Activated CD8-positive, alpha-beta memory T cell treated with anti-CD3 and anti-CD28 coated beads for 1 hour (primary cell): Measurements from ENCODE around the gene ZBTB20.

Experiments used
- DNase-seq, 2 donors: peaks; one replicate each; pipeline ENCODE4 v3.0.0-alpha.2; 2020; ENCODE audit warnings: low read depth in 1 of 2; ENCODE audit errors: extremely low read depth in 1 of 2

ZBTB20 gene

GRCh38 chr3:114796796-114797195 lies 350.3 kb downstream of the ZBTB20 start:
- no peak for DNase-seq

- no peak for DNase-seq
Observed at GRCh38 chr3:114794894-114795630, 352.0 kb downstream of the ZBTB20 start.

DNA sequence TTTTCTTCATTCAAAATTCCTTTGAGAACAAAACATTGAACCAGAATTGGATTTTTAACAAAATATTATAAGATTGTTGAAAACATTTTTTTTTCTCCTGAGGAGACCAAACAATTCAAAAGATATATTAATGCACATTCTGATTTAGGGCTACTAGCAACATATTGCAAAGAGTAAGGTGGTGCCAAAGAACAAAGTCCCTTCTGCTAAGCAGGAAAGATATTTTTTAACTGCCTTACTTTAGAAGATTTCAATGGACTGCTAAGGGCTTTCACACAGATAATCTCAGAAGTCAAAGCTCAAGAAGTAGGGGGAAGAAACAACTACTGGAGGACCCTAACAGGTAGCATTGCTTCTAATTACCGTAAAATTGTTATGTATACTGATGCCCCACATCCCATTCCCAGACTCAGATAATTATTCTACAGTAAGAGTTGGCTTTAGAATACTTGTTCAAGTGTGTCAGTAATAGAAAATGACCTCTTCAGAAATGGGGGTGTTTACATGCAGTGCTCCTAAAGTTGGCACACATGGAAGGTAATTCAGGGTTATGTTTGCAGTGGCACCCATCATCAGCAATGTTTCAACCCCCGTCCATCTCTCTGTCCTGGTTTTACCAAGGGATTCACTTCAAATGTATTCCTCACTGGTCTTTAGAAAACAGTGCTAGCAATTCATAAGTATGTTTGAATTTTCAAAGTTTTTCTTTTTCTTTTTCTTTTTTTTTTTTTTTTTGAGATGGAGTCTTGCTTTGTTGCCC lies 354.7 kb downstream of the ZBTB20 start:
- DNase-seq, result no peak

- DNase-seq, result no peak
Observed at GRCh38 chr3:114790752-114791151, 356.3 kb downstream of the ZBTB20 start.

DNA sequence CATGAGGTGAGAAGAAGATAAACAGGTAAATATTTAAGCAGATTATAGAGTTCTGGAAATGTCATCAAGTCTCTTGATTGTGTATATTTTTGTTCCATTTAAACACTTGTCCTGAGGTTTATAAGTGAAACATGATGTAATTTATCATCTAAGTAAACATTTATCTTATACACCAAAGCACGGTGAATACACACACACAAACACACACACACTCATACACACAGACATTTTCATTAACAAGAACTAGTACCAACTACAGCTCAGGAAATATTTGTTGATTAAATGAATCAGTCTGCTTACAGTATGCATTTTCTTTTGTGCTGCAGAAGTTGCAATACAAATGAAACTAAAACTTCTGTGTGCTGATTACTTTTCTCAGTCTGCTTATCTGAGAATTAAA lies 357.3 kb downstream of the ZBTB20 start:
- DNase-seq, result no peak

- no peak for DNase-seq
Observed at GRCh38 chr3:114775395-114775794, 371.7 kb downstream of the ZBTB20 start.

- no peak for DNase-seq
Observed at GRCh38 chr3:114770874-114771273, 376.2 kb downstream of the ZBTB20 start.

GRCh38 chr3:114764056-114764492 lies 383.0 kb downstream of the ZBTB20 start:
- DNase-seq, result no peak

- no peak for DNase-seq
Observed at GRCh38 chr3:114762144-114762543, 384.9 kb downstream of the ZBTB20 start.

DNA sequence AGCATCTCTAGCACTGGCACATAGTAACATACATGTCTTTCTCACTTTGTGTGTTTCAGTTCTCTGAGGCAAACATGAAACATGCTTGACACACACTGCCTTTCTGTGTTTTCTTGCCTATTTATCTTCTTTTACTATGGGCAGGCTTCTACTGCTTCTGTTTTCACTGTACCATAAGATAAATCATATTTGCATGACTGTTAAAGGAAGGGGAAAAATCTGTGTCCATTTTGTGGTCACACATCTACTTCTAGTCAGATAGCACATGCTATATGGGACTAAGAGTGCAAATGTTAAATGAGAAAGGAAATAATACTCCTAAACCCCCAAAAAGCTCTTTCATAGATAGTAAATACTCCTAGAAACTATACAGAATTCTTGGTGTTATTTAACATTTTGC lies 386.4 kb downstream of the ZBTB20 start:
- no peak for DNase-seq

GRCh38 chr3:114758831-114759699 lies 388.0 kb downstream of the ZBTB20 start:
- no peak for DNase-seq

DNA sequence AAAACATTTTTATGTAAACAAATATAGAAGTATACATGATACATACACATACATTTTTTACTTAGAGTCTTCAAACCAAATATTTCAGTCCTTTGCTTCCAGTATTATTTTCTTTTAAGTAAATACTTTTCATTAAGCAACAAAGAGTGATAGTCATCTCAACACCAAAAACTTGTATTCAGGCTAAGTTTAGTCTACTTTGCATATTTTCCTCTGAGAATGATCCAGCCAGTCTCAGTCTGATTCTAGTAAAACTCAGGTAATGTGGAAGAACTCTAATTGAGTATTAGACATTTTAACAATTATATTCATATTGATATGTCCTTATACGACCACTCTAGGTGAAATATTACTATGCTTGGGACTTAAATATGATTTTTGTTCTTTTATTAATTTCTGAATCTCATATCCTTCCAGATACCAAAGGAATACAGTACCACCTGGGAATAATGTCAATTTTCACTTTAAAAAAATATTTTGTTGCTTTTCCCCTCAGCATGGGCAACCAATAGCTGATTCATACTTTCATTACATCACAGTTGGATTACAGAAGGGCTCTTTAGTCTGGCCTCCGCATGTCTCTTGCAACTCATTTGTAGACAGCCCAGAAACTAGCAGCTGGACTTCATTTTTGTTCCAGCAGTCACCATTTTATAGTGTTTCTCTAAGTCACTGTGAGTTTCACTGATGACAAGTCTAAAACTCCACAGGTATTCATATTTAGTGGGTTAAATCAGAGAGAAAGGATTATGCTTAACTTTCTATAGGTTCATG lies 390.4 kb downstream of the ZBTB20 start:
- no peak for DNase-seq

- DNase-seq, result no peak
Observed at GRCh38 chr3:114746502-114746901, 400.6 kb downstream of the ZBTB20 start.

DNA sequence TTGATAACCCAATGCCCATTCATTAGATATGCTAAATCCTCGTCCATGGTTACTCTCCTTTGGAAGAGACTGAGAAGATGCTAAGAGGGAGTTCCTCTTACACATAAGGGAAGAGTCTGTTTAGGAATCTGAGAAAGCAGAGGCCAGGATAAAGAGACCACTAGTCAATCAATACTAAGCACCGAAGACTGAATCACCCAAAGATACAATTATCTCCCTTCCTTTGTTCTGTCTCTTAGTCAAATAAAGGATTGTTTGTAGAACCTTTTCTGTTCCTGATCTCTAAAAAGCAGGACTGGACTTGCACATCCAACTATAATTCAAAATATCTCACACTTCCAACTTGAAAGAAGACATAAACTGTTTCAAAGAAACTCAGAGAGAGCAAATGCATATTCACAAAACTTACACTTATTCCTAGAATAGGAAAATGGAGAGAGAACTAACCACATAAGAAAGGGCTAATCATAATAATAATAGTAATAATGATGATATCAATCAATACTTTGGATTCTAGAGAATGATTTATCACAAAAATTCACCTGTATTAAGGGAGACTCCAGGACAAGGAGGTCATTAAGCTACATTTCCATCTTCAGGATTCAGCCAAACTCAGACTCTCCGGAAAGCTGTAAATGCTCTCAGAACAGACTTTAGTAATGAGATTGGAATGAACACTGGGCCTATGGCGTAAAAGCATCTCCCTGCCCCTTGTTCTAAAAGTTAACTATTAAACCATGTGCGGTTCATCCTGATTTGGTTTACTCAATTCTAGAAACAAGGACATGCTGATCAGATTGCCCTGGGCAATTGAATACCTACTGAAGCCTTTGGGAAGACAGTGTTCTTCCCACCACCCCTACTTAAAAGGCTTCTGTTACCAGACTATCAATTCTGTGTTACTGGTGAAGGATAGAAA lies 401.5 kb downstream of the ZBTB20 start:
- DNase-seq, result no peak

- DNase-seq, result no peak
Observed at GRCh38 chr3:114743746-114744485, 403.2 kb downstream of the ZBTB20 start.

DNA sequence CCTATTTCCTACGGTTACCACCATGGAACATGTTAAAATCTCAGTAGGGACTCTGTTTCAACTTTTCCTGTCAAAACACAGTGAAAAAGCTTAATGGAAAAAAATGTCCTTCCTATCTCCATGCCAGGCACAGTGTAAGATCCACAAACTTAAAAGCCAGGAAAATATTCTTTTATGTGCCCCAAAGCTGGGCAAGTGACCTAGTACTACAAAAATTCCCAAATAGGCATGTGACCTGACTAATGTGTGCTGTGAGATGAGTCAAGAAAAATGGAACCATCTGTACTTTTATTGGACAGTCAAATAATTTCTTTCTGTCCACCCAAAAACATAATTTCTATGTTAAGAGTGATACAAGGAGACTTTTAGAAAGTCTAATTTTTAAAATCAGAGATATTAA lies 406.0 kb downstream of the ZBTB20 start:
- no peak for DNase-seq

DNA sequence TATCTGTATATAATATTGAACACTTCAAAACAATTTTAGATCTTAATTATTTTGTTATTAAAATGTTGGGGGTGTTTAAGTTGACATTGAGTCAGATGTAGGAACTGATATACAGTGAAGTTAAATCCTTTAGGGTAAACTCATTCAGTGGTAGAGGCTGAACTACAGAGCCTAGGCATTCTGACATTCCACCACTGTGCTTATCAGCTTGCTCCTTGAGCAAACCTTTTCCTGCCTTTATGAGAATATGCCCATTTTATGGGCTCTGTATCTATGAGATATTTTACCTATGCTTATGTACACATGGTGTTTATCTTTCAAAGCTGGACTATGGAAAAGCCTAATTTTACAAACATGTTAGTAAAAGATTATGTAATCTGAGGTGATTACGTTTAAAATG lies 407.5 kb downstream of the ZBTB20 start:
- DNase-seq, result no peak

DNA sequence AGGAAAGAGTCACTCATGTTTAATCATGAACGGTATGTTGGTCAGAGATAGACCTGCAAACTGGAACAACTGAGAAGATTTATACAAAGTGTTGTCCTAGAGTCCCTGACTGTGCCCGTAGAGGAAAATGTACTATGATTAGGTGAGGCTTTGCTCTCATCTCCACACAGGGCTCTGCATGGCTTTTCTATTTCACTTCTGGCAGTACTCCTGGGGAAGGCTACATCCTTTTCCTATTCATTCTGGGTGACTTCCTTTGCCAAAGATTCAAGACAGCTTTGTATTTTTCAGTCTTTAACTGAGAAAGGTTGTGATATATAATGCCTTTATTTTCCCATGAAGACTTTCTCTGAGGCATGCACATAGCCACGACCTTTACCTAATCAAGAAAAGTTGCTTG lies 414.7 kb downstream of the ZBTB20 start:
- DNase-seq, result no peak

DNA sequence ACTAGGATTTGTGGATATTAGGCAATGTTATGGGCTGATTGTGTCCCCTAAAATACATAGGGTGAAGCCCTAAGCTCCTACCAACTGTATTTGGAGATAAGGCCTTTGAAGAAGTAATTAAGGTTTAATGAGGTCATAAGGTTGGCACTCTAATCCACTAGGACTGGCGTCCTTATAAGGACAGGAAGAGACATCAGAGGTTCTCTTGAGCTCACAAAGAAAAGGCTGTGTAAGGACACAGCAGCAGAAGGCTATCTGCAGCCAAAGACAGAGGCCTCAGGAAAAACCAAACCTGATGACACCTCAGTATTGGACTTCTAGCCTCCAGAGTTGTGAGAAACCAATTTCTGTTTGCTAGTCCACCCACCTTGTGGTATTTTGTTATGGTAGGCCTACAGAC lies 416.7 kb downstream of the ZBTB20 start:
- DNase-seq, result no peak
